Measurements from ENCODE around the gene SVOP.

DNA sequence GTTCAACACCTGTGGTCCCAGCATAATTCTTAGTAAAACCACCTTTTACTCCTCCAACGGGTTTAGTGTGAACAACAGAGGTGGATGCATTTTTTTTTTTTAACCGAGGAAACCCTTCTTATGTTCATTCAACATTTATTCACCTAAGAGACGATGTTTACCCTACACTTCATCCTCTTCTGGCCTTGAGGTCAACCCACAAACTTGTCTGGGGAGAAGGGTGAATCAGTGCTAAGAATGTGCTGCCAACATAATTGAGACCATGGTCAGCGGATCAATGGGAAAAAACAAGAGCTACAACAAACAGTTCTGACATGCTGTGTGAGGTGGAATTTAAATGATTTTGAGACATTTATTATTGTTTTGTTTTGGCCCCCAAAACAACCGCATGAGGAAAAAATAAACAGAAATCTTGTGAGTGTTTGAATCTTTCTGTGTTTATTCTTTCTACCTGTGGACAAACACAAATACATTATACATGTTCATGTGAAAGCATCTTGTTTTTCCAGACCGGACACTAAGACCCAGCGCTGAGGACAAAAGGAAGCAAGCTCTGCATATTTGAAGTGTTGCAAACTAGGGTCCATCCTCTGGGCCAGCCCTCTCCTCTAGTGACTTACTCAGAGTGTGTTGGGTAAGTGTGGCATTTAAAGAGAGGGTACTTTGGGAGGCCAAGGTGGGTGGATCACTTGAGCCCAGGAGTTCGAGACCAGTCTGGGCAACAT is 26.4 kb upstream of the SVOP start:
- no peak for TF ChIP-seq POLR2A (IDR thresholded peaks at IDR 0.05)
- TF ChIP-seq, protein P1, sequence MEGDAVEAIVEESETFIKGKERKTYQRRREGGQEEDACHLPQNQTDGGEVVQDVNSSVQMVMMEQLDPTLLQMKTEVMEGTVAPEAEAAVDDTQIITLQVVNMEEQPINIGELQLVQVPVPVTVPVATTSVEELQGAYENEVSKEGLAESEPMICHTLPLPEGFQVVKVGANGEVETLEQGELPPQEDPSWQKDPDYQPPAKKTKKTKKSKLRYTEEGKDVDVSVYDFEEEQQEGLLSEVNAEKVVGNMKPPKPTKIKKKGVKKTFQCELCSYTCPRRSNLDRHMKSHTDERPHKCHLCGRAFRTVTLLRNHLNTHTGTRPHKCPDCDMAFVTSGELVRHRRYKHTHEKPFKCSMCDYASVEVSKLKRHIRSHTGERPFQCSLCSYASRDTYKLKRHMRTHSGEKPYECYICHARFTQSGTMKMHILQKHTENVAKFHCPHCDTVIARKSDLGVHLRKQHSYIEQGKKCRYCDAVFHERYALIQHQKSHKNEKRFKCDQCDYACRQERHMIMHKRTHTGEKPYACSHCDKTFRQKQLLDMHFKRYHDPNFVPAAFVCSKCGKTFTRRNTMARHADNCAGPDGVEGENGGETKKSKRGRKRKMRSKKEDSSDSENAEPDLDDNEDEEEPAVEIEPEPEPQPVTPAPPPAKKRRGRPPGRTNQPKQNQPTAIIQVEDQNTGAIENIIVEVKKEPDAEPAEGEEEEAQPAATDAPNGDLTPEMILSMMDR (IDR thresholded peaks at IDR 0.05) = no peak

Measured in lower leg skin (tissue), 3 donors.